DMS153 treated with DMSO at 0.1 percent for 48 hours (cell line): ENCODE results near the gene HBA1.
A peak's percentile ranks its signal among the peaks of the same experiment; 100 is the strongest.
"Not testable (repeated sequence)": the region's sequence is repeated elsewhere in the genome, so short reads cannot be mapped to it uniquely, and the experiment has no call there.

ENCODE experiments used
- DNase-seq: peaks from one replicate; lab custom pipeline; 2025; ENCODE audit not compliant: unreplicated experiment; lab: John Stamatoyannopoulos, UW

The HBA1 gene

DNA sequence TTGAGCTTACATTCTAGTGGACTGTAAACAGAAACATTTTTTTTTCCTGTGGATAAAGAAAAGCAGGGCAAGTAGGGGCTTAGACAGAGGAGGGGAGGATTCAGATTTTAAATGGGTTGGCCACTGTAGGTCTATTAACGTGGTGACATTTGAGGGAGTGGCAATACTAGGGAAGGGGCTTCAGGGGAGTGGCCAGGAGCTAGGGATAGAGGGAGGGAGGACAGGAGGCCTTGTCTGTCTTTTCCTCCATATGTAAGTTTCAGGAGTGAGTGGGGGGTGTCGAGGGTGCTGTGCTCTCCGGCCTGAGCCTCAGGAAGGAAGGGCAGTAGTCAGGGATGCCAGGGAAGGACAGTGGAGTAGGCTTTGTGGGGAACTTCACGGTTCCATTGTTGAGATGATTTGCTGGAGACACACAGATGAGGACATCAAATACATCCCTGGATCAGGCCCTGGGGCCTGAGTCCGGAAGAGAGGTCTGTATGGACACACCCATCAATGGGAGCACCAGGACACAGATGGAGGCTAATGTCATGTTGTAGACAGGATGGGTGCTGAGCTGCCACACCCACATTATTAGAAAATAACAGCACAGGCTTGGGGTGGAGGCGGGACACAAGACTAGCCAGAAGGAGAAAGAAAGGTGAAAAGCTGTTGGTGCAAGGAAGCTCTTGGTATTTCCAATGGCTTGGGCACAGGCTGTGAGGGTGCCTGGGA lies 17.2 kb upstream of the HBA1 start:
- DNase-seq: no peak

- not testable (repeated sequence) for DNase-seq
Observed at GRCh38 chr16:160242-160641, 16.2 kb upstream of the HBA1 start.

DNA sequence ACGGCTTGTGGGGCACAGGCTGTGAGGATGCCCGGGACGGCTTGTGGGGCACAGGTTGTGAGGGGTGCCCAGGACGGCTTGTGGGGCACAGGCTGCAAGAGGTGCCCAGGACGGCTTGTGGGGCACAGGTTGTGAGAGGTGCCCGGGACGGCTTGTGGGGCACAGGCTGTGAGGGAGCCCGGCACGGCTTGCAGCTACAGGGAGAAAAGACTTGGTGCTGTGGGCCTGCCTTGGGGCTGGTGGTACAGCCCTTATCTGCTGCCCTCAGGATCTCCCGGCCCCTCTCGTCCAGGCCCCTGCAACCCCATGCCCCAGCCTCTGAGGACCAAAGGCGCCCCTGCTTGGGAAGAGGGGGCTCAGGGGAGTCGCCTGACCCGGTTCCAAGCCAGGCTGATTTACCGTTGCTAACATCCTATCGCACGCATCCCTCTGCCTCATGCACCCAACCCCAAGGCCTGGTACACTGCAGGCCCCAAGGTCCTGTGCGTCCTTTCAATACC lies 15.7 kb upstream of the HBA1 start:
- no peak for DNase-seq

DNA sequence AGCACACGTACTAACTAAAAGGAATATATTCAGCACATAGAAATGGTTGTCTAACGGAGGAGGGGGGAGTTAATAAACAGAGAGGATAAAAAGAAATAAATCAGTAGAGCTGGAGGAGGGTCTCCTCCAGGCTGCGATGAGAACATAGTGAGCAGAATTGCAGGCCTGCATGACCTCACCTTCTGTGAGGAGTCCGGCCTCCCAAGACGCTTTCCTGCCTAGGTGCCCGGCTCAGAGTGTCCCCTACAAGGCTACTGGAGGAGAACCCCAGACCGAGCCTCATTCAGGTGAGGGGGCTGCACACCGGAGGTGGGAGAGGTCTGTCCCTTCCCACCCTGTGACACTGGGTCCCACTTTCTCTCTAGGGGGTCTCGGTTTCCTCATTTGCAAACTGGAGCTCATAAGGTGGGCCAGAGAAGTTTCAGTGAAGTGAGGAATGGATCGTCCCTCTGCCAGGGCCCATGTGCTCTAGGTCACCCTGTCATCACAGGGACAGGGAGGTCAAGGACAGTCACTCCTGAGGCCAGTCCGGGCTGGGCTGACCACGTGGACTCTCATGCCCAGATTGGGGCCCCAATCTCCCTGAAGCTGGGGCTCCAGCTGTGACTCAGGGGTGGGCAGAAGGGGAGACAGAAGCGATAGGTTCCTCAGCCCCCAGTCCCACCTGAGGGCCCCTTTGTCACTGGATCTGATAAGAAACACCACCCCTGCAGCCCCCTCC lies 14.0 kb upstream of the HBA1 start:
- DNase-seq: no peak

DNA sequence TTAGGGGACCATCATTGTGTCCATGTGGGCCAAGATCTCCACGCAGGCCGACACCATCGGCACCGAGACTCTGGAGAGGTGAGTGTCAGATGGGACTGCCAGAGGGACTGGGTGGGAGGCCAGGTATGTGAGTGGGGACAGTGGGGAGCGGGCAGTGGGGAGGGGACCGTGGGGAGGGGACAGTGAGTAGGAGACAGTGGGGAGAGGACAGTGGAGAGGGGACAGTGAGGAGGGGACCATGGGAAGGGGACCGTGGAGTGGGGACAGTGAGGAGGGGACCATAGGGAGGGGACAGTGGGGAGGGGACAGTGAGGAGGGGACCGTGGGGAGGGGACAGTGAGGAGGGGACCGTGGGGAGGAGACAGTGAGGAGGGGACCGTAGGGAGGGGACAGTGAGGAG lies 13.3 kb upstream of the HBA1 start:
- not testable (repeated sequence) for DNase-seq

- DNase-seq: not testable (repeated sequence)
Observed at GRCh38 chr16:163696-164095, 12.8 kb upstream of the HBA1 start.

GRCh38 chr16:164134-164823 lies 12.2 kb upstream of the HBA1 start:
- DNase-seq: not testable (repeated sequence)

- DNase-seq: no peak
Observed at GRCh38 chr16:164827-165538, 11.5 kb upstream of the HBA1 start.

GRCh38 chr16:165539-166374 lies 10.7 kb upstream of the HBA1 start, which contains the start of gene HBM:
HBM (plus strand) TSS chr16:165978; CDS start chr16:165998, 20 bp downstream.
- no peak for DNase-seq

GRCh38 chr16:166375-167121 lies 9.9 kb upstream of the HBA1 start:
- no peak for DNase-seq

GRCh38 chr16:167122-167690 lies 9.3 kb upstream of the HBA1 start:
- DNase-seq: no peak

GRCh38 chr16:168424-168823 lies 8.1 kb upstream of the HBA1 start:
- DNase-seq: peak; percentile 30

DNA sequence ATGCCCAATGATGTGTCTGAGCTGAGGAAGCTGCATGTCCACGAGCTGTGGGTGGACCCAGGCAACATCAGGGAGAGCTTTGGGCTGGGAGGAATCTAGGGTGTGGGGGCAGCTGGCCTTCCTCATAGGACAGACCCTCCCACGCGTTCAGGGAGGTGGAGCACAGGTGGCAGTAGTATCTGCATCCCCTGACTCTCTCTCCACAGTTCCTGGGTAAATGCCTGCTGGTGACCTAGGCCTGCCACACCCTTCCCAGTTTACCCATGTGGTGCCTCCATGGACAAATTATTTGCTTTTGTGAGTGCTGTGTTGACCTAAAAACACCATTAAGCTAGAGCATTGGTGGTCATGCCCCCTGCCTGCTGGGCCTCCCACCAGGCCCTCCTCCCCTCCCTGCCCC lies 7.5 kb upstream of the HBA1 start:
- no peak for DNase-seq

DNA sequence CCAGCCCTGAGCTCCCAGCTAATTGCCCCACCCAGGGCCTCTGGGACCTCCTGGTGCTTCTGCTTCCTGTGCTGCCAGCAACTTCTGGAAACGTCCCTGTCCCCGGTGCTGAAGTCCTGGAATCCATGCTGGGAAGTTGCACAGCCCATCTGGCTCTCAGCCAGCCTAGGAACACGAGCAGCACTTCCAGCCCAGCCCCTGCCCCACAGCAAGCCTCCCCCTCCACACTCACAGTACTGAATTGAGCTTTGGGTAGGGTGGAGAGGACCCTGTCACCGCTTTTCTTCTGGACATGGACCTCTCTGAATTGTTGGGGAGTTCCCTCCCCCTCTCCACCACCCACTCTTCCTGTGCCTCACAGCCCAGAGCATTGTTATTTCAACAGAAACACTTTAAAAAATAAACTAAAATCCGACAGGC lies 6.4 kb upstream of the HBA1 start:
- DNase-seq: not testable (repeated sequence)

GRCh38 chr16:170788-171187 lies 5.7 kb upstream of the HBA1 start:
- no peak for DNase-seq

- not testable (repeated sequence) for DNase-seq
Observed at GRCh38 chr16:172374-172941, 4.0 kb upstream of the HBA1 start, which contains the start of gene HBA2. HBA2 (plus strand) TSS chr16:172876; CDS start chr16:172913, 37 bp downstream.

DNA sequence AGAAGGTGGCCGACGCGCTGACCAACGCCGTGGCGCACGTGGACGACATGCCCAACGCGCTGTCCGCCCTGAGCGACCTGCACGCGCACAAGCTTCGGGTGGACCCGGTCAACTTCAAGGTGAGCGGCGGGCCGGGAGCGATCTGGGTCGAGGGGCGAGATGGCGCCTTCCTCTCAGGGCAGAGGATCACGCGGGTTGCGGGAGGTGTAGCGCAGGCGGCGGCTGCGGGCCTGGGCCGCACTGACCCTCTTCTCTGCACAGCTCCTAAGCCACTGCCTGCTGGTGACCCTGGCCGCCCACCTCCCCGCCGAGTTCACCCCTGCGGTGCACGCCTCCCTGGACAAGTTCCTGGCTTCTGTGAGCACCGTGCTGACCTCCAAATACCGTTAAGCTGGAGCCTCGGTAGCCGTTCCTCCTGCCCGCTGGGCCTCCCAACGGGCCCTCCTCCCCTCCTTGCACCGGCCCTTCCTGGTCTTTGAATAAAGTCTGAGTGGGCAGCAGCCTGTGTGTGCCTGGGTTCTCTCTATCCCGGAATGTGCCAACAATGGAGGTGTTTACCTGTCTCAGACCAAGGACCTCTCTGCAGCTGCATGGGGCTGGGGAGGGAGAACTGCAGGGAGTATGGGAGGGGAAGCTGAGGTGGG lies 3.1 kb upstream of the HBA1 start:
- not testable (repeated sequence) for DNase-seq
